Activated CD8-positive, alpha-beta T cell treated with anti-CD3 and anti-CD28 coated beads for 36 hours (primary cell): Measurements from ENCODE around the gene ZG16. TPM values are rescaled to one million over a fixed set of nuclear protein-coding genes. Genes with fewer than 3 reads are reported as not detected.
A peak's percentile ranks its signal among the peaks of the same experiment; 100 is the strongest.
"Not testable (repeated sequence)": the region's sequence is repeated elsewhere in the genome, so short reads cannot be mapped to it uniquely, and the experiment has no call there.

ENCODE experiments used
- ATAC-seq: fragments of 200-7000 bp; cut with Tn5 transposase; one replicate; pipeline ENCODE4 v1.10.0; 2021; ENCODE audit warnings: mild to moderate bottlenecking, moderate library complexity
- CTCF ChIA-PET: fragments of 350-600 bp; sonication (Branson Sonifier 250); formaldehyde crosslinking; loops from one replicate; lab custom pipeline; 2021; ENCODE audit warnings: antibody characterized with exemption; lab: Charles Lee
- POLR2A ChIA-PET: fragments of 350-600 bp; sonication (Branson Sonifier 250); formaldehyde crosslinking; loops from one replicate; lab custom pipeline; 2021; ENCODE audit warnings: antibody characterized with exemption; lab: Charles Lee
- DNase-seq: peaks from one replicate; pipeline ENCODE4 v3.0.0-alpha.2; 2020
- H3K27ac Mint-ChIP-seq: one replicate; pipeline ENCODE4 v1.8.0; 2021; ENCODE audit warnings: mild to moderate bottlenecking, mixed read lengths
- H3K27me3 Mint-ChIP-seq: one replicate; pipeline ENCODE4 v1.8.0; 2021; ENCODE audit warnings: mixed read lengths
- H3K36me3 Mint-ChIP-seq: one replicate; pipeline ENCODE4 v1.8.0; 2021; ENCODE audit warnings: low read depth, mixed read lengths
- H3K4me1 Mint-ChIP-seq: one replicate; pipeline ENCODE4 v1.8.0; 2021; ENCODE audit warnings: low read depth, mixed read lengths
- H3K4me3 Mint-ChIP-seq: one replicate; pipeline ENCODE4 v1.8.0; 2021; ENCODE audit warnings: mild to moderate bottlenecking, moderate library complexity, mixed read lengths
- H3K9me3 Mint-ChIP-seq: one replicate; pipeline ENCODE4 v1.8.0; 2021; ENCODE audit warnings: mixed read lengths
- intact Hi-C: fragments of 100-400 bp; cut with micrococcal nuclease; formaldehyde crosslinking; loops from one replicate; pipeline ENCODE4 v1.10.0; 2022
- total RNA-seq, 2 experiments: library from RNA; stranded (reverse); gene quantifications; one replicate each; pipeline ENCODE4 v1.2.3, GENCODE V29; 2021
- TF ChIP-seq, protein P1 (sequence below): fragments of 200-600 bp; IDR thresholded peaks from one replicate; pipeline ENCODE4 v1.8.0; 2022; ENCODE audit warnings: antibody characterized with exemption, mild to moderate bottlenecking

The ZG16 gene
- total RNA-seq, 2 experiments from 2014 or later: not detected

DNA sequence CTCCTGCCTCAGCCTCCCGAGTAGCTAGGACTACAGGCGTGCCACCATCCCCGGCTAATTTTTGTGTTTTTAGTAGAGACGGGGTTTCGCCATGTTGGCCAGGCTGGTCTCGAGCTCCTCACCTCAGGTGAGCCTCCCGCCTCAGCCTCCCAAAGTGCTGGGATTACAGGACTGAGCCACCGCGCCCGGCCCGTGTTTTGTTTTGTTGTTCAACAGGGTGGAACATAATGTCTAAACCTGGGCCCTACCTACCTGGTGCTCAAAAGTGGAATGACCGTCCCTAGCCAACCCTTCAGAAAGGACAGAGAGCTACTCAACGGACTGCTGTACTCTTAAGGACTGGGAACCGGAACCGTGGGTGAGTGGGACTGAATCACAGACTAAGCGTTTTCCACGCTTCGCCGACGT, 11.7 kb downstream of the ZG16 start:
- no peak for DNase-seq
- peak overlapping the region; percentile 97 for H3K27ac Mint-ChIP-seq
- ChIA-PET POLR2A (interaction anchor here (0.5 to 7.2 kb wide), 24 partner anchors 9 to 301 kb away, joined by 3 to 89 read pairs (median 4); partner anchors contain the start of genes ALDOA, MAZ, MVP and PAGR1), CTCF (interaction anchor here (0.8 to 4.8 kb wide), 24 partner anchors 9 to 242 kb away, joined by 3 to 43 read pairs (median 5); partner anchors contain the start of genes MVP, PAGR1 and ZG16)
- no peaks in the 10 kb centered on the region for H3K27me3 Mint-ChIP-seq
- peaks cover 41% of the 10 kb centered on the region for H3K4me1 Mint-ChIP-seq
- peak overlapping the region; percentile 100 for H3K4me3 Mint-ChIP-seq
- no peaks in the 10 kb centered on the region for H3K9me3 Mint-ChIP-seq
- no peak for ATAC-seq
- H3K36me3 Mint-ChIP-seq: peaks cover 31% of the 10 kb centered on the region
- TF ChIP-seq, protein P1, sequence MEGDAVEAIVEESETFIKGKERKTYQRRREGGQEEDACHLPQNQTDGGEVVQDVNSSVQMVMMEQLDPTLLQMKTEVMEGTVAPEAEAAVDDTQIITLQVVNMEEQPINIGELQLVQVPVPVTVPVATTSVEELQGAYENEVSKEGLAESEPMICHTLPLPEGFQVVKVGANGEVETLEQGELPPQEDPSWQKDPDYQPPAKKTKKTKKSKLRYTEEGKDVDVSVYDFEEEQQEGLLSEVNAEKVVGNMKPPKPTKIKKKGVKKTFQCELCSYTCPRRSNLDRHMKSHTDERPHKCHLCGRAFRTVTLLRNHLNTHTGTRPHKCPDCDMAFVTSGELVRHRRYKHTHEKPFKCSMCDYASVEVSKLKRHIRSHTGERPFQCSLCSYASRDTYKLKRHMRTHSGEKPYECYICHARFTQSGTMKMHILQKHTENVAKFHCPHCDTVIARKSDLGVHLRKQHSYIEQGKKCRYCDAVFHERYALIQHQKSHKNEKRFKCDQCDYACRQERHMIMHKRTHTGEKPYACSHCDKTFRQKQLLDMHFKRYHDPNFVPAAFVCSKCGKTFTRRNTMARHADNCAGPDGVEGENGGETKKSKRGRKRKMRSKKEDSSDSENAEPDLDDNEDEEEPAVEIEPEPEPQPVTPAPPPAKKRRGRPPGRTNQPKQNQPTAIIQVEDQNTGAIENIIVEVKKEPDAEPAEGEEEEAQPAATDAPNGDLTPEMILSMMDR: no peak
- intact Hi-C loops: loop anchor here (5.0 to 10.0 kb wide), 2 partner anchors 47 to 85 kb away; no protein-coding TSS in a partner anchor

DNA sequence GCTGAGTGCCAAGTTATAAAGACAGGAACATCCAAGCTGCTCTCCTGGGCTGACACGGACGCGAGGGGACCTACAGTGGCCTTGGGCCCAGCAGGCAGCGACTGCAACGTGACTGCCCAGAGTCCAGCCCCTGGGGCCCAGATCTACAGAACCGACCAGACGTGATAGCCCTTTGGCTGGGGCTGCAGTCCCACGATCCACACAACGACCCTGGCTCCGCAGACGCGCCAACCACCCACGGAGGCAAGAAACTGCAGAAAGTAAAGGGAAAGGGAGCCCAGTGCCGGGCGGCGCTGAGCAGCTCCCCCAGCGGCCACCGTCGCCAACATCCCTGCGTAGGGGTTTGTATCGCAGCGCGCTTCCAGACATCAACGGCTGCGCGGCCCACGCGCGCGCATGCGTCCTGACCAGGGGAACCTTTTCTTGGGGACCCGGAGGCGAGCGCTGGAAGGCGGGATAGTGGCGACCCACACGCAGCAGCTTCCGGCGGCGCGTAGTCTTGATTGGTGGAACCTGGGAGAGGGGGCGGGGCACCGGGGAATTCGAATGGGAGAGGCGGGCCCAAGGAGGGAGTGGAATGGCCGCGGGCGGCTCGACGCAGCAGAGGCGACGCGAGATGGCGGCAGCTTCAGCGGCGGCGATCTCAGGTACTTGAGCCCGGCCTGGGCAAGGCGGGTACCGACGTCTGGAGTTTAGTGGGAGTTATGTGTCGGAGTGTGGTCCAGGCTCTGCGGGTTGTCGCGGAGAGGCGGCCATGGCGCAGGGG, 12.3 kb downstream of the ZG16 start, which contains the start of gene KIF22:
KIF22 (plus strand) TSS at position 569 of the 766 bp plus-strand sequence; CDS start at position 578, 9 bp downstream.
- CTCF ChIA-PET: interaction anchor here (0.7 to 4.8 kb wide), 25 partner anchors 8 to 242 kb away, joined by 3 to 43 read pairs (median 5); partner anchors contain the start of genes MVP, PAGR1 and ZG16
- peak within 1 kb of the TSS; percentile 97 for H3K27ac Mint-ChIP-seq
- ATAC-seq (peak; percentile 97), DNase-seq (peak; percentile 100)
- intact Hi-C loops: loop anchor here (5.0 kb wide), 1 partner anchor 48 kb away; no protein-coding TSS in a partner anchor
- peak within 1 kb of the TSS; percentile 100 for H3K4me3 Mint-ChIP-seq
- H3K36me3 Mint-ChIP-seq: peaks cover 35% of the 10 kb centered on the region
- peaks cover 41% of the 10 kb centered on the region for H3K4me1 Mint-ChIP-seq
- TF ChIP-seq, protein P1: peak; percentile 69
- no peaks in the 10 kb centered on the region for H3K9me3 Mint-ChIP-seq
- H3K27me3 Mint-ChIP-seq: no peaks in the 10 kb centered on the region
- POLR2A ChIA-PET: interaction anchor here (0.5 to 7.2 kb wide), 30 partner anchors 8 to 301 kb away, joined by 3 to 89 read pairs (median 4); partner anchors contain the start of genes ALDOA, MAZ, MVP and PAGR1

DNA sequence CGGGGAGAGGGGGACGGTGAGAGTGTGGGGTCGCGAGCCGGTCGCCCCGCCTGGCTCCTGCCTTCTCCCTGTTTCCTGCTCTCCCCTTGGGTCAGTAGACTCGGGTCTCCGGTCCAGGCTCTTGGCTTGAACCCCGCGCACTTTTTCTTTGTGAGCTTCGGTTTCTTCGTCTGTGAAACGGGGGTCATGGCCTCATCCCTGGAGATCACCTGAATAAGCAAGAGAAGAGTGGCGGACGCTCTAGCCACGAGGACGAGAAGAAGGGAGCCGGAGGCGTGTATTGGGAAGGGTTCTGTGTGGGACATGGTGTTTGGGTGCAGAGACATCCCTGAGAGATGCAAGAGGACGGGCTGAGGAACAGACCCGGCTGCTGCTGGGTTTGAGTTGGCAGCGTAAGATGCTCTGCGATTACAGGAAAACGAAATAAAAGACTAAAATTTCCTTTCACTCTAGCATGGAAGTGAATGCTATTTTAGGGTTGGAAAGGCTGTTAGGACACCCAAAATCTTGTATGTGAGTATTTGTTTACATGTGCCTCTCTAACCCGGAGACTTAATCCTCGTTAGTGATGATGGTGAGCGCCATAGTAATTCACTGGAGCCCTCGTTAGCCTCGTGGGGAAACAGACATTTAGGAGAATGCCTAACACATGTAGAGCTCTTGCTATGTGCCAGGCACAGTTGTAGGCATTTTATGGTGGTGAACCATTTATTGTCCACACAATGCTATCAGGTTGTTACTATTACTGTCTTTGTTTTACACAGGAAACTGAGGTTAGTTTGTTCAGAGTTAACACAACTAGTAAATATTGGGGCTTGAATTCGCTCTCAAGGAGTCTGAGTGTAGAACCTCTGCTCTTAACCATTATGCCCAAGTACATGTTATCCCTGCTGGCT, 13.1 kb downstream of the ZG16 start:
- Mint-ChIP-seq H3K27ac (peak overlapping the region; percentile 97), H3K4me3 (peak overlapping the region; percentile 100), H3K36me3 (peaks cover 40% of the 10 kb centered on the region), H3K27me3 (no peaks in the 10 kb centered on the region), H3K9me3 (no peaks in the 10 kb centered on the region), H3K4me1 (peaks cover 37% of the 10 kb centered on the region)
- TF ChIP-seq, protein P1: no peak
- ATAC-seq (peak; percentile 8), DNase-seq (no peak)
- ChIA-PET CTCF (interaction anchor here (0.7 to 4.8 kb wide), 19 partner anchors 8 to 100 kb away, joined by 3 to 43 read pairs (median 6); partner anchors contain the start of genes MVP and ZG16), POLR2A (interaction anchor here (0.8 to 7.2 kb wide), 24 partner anchors 7 to 300 kb away, joined by 3 to 89 read pairs (median 4); partner anchors contain the start of genes MAZ, MVP, PRRT2 and TBX6)
- intact Hi-C loops: loop anchor here (5.0 kb wide), 1 partner anchor 49 kb away; no protein-coding TSS in a partner anchor

DNA sequence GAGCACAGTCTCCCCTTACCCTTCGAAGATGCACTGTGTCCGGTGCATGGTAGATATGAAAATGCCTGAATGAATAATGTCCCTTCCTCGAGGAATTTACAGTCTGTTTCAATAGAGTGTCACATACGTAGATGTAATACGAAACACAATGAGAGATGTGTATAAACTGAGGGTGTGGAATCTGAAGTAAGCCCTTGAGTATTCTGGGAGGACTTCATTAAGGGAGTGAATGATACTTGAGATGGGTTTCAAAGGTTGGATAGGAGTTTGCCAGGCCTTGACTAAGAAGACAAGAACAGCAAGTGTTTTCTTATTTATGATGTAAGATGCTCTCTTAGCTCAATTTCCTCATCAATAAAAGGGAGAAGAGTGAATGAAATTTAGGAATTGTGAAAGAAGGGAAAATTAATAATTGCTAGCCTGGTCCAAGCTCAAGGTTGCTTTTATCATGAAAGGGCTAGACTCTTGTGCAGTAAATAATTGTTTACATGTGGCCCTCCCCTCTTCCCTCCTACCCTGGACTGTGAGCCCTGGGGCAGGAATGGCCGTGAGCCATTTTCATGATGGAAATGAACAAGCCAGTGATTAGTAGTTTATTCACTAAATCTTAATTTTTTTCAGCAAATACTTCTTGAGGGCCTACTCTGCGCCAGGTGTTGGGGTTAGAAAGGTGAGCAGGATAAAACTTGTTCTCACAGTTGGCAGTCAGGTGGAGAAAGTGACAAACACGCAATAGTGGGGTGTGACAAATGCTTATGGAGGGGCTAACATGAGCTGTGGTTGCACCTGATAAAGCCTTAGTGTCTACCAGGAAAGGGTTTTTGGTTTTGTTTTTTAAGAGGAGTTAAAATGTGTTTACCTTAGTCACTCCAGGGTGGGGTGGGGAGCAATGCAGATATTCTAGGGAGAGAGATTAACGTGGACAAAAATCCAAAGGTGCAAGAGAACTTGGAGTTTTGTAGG, 14.1 kb downstream of the ZG16 start:
- peaks cover 49% of the 10 kb centered on the region for H3K36me3 Mint-ChIP-seq
- ChIA-PET POLR2A (interaction anchor here (0.9 to 7.2 kb wide), 3 partner anchors 11 to 24 kb away, joined by 3 to 89 read pairs (median 64); partner anchors contain the start of gene MAZ), CTCF (interaction anchor here (1.5 to 4.8 kb wide), 2 partner anchors 57 to 91 kb away, joined by 6 to 43 read pairs; no protein-coding TSS in a partner anchor)
- intact Hi-C loops: loop anchor here (5.0 kb wide), 1 partner anchor 50 kb away; no protein-coding TSS in a partner anchor
- peak overlapping the region; percentile 97 for H3K27ac Mint-ChIP-seq
- DNase-seq (no peak), ATAC-seq (no peak)
- TF ChIP-seq, protein P1: no peak
- H3K4me1 Mint-ChIP-seq: peaks cover 39% of the 10 kb centered on the region
- no peaks in the 10 kb centered on the region for H3K9me3 Mint-ChIP-seq
- peak overlapping the region; percentile 100 for H3K4me3 Mint-ChIP-seq
- no peaks in the 10 kb centered on the region for H3K27me3 Mint-ChIP-seq

DNA sequence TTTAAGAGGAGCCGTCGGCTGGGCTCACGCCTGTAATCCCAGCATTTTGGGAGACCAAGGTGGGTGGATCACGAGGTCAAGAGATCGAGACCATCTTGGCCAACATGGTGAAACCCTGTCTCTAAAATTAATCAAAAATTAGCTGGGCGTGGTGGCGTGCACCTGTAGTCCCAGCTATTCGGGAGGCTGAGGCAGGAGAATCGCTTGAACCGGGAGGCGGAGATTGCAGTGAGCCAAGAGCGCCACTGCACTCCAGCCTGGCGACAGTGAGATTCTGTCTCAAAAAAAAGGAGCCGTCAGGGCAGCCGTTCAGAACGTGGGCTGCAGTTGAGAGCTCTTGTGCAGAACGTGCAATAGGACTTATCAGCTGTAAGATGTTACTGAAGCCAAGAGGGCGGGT, 15.1 kb downstream of the ZG16 start:
- not testable (repeated sequence) for H3K27ac Mint-ChIP-seq, H3K9me3 Mint-ChIP-seq, DNase-seq, H3K27me3 Mint-ChIP-seq, ATAC-seq
- Mint-ChIP-seq H3K4me3 (peak overlapping the region; percentile 100), H3K4me1 (peaks cover 39% of the 10 kb centered on the region), H3K36me3 (peaks cover 58% of the 10 kb centered on the region)
- POLR2A ChIA-PET: interaction anchor here (0.7 to 7.2 kb wide), 5 partner anchors 10 to 168 kb away, joined by 3 to 89 read pairs (median 3); partner anchors contain the start of gene MAZ
- intact Hi-C loops: loop anchor here (5.0 kb wide), 1 partner anchor 51 kb away; no protein-coding TSS in a partner anchor
- CTCF ChIA-PET: interaction anchor here (1.0 to 3.4 kb wide), 6 partner anchors 10 to 238 kb away, joined by 3 to 18 read pairs (median 4); partner anchors contain the start of gene PAGR1
